ENCODE results near the gene ELOVL1. TPM values are rescaled to one million over a fixed set of nuclear protein-coding genes. Genes with fewer than 3 reads are reported as not detected.

Gene ELOVL1
- total RNA-seq, 1 donor from 2014 or later, result 100 TPM

DNA sequence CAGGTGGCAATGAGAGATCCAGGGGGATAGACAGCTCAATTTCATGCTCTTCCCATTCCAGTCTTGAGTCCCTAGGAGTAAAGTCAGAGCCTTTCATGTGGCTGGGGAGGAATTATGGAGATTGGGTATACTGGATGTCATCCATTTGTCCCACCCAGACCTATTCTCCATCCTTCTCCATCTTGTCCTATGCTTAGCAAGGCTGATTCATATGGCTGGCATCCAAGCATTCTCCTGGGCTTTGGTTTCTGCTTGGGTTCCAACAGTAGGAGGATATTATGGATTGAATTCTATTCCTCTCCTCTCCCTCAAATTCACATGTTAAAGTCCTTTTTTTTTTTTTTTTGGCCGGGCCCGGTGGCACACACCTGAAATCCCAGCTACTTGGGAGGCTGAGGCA is 12.9 kb downstream of the ELOVL1 start:
- DNase-seq (ENCODE audit: low read depth), result no peak
- H3K4me3 ChIP-seq (ENCODE audit: low read depth, low read length), result no peak overlapping the region
- TF ChIP-seq, protein P1, sequence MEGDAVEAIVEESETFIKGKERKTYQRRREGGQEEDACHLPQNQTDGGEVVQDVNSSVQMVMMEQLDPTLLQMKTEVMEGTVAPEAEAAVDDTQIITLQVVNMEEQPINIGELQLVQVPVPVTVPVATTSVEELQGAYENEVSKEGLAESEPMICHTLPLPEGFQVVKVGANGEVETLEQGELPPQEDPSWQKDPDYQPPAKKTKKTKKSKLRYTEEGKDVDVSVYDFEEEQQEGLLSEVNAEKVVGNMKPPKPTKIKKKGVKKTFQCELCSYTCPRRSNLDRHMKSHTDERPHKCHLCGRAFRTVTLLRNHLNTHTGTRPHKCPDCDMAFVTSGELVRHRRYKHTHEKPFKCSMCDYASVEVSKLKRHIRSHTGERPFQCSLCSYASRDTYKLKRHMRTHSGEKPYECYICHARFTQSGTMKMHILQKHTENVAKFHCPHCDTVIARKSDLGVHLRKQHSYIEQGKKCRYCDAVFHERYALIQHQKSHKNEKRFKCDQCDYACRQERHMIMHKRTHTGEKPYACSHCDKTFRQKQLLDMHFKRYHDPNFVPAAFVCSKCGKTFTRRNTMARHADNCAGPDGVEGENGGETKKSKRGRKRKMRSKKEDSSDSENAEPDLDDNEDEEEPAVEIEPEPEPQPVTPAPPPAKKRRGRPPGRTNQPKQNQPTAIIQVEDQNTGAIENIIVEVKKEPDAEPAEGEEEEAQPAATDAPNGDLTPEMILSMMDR (conservative IDR thresholded peaks at IDR 0.05; ENCODE audit: low read depth, low read length), result no peak

DNA sequence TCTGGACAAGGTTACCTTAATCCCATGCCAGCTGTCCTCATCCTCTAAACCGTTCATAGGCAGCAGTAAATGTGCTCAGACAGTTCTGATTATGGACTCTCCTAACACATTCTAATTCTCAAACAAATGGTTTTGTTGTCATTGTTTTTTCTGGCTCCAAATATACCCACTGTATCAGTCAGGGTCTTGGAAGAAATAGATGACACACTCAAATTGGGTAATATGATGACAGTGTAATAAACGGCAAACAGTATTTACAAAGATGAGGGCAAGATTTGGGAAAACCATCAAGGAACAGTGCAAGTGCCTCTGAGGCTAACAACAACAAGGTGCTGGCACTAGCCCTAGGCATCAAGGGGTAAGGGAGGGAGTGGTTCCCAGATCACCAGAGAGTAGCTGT is 13.3 kb downstream of the ELOVL1 start:
- TF ChIP-seq, protein P1 (conservative IDR thresholded peaks at IDR 0.05; ENCODE audit: low read depth, low read length), result no peak
- no peak overlapping the region for H3K4me3 ChIP-seq (ENCODE audit: low read depth, low read length)
- DNase-seq (ENCODE audit: low read depth), result no peak

DNA sequence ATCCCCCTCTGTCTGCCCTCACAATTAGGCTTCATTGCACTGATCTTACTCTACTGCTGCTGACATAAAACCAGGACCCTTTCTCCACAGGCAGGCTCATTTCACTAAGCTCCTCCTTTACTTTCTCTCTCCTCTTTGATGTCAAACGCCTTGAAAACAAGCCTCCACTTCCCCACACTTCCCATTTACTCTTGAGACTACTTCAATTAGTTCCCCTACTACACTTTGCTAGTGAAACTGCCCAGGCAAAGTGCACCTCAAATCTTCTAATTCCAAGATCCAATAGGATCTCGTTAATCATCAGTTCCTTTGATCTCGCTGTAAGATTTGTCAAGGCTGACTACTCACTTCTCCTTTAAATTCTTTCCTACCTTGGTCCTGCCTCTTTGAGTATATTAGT is 14.9 kb downstream of the ELOVL1 start:
- no peak overlapping the region for H3K4me3 ChIP-seq (ENCODE audit: low read depth, low read length)
- no peak for DNase-seq (ENCODE audit: low read depth)
- TF ChIP-seq, protein P1 (conservative IDR thresholded peaks at IDR 0.05; ENCODE audit: low read depth, low read length), result no peak

DNA sequence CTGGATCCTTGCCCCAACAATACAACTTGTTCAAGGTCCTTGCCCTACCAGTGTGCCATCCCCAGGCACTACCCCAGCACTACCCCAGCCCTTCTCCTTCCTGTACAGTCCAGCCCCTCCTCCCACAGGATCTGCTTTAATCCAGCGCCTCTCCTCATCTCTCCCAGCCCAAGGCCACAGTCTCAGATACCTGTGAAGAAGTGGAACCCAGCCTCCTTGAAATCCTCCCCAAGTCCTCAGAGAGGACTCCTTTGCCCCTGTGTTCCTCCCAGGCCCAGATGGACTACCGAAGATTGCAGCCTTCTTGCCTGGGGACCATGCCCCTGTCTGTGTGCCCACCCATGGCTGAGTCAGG is 15.5 kb downstream of the ELOVL1 start:
- no peak overlapping the region for H3K4me3 ChIP-seq (ENCODE audit: low read depth, low read length)
- DNase-seq (ENCODE audit: low read depth), result no peak
- TF ChIP-seq, protein P1 (conservative IDR thresholded peaks at IDR 0.05; ENCODE audit: low read depth, low read length), result no peak

DNA sequence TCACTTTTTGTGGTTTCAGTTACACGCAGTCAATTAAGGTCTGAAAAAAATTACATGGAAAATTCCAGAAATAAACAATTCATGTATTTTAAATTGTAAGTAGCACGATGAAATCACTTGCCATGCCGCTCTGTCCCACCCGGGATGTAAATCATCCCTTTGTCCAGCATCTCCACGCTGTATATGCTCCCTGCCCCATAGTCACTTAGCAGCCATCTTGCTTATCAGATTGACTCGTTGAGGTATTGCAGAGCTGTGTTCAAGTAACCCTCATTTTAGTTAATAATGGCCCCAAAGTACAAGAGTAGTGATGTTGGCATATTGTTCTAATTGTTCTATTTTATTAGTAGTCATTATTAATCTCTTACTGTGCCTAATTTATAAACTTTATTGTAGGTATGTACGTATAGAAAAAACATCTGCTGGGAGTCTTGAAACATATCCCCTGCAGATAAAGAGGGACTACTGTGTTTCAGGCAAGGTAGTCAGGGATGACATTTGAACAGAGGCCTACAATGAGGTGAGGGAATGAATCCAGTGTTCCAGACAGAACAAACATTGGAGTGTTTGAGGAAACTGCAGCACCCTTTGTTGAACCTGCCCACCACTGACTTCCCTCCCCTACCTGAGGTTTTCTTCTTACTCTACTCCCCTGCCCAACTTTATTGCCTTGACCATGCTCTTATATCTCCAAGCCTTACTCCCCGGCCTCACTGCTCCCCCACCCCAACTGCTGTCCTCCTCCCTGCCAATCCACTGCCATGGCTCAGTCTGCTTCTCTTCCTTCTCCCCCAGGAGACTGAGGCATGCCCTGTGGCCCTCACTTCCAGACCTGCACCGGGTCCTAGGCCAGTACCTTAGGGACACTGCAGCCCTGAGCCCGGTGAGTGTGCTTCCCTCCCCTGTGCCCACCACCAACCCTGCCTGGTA is 16.1 kb downstream of the ELOVL1 start:
- TF ChIP-seq, protein P1 (conservative IDR thresholded peaks at IDR 0.05; ENCODE audit: low read depth, low read length), result no peak
- no peak overlapping the region for H3K4me3 ChIP-seq (ENCODE audit: low read depth, low read length)
- no peak for DNase-seq (ENCODE audit: low read depth)

DNA sequence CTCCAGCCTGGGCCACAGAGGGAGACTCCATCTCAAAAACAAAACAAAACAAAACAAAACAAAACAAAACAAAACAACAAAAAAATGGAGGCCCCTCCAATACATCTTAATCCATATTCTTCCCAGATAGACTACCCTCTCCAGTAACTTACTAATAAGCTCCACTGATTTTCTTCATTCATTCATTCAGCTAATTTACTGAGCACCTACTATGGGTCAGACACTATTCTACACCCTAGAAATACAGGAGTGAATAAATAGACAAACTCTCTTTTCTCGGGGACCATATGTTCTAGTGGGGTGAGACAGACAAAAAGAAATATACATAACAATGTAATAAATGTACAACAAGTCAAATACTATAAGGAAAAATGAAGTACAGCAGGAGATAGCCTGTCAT is 16.8 kb downstream of the ELOVL1 start:
- no peak for DNase-seq (ENCODE audit: low read depth)
- H3K4me3 ChIP-seq (ENCODE audit: low read depth, low read length), result no peak overlapping the region
- TF ChIP-seq, protein P1 (conservative IDR thresholded peaks at IDR 0.05; ENCODE audit: low read depth, low read length), result no peak

All from epithelial cell of proximal tubule (primary cell).